ENCODE measurements around the gene WNT6.

WNT6 gene

DNA sequence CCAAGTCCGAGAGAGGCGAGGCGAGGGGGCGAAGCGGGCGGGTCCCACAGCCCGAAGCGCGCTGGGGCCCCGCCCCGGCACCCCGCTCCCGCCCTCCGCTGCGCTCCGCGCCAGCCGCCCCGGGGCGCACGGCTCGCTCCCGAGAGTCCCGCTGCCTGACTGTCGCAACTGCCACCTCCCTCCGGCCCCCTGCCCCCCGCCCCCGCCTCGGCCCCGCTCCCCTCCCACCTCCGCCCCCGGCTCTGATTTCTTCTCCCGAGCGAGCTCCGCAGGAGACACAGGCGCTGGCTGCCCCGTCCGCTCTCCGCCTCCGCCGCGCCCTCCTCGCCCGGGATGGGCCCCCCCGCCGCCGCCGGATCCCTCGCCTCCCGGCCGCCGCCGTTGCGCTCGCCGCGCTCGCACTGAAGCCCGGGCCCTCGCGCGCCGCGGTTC is at the start of gene WNT6:
Gene WNT6, plus strand, starts transcription at position 250 of the 432 bp plus-strand sequence. CDS start 233 bp downstream, outside the sequence.
- DNase-seq (ENCODE audit: low spot score) = peak; percentile 65

GRCh38 chr2:218810256-218810655 is 49.3 kb upstream of the WNT6 start:
- DNase-seq (ENCODE audit: low spot score) = no peak

GRCh38 chr2:218811382-218811781 is 48.2 kb upstream of the WNT6 start:
- no peak for DNase-seq (ENCODE audit: low spot score)

- DNase-seq (ENCODE audit: low spot score) = no peak
These were observed 47.3 kb upstream of the WNT6 start for GRCh38 chr2:218812096-218812815.

GRCh38 chr2:218812861-218813260 is 46.7 kb upstream of the WNT6 start:
- DNase-seq (ENCODE audit: low spot score) = no peak

DNA sequence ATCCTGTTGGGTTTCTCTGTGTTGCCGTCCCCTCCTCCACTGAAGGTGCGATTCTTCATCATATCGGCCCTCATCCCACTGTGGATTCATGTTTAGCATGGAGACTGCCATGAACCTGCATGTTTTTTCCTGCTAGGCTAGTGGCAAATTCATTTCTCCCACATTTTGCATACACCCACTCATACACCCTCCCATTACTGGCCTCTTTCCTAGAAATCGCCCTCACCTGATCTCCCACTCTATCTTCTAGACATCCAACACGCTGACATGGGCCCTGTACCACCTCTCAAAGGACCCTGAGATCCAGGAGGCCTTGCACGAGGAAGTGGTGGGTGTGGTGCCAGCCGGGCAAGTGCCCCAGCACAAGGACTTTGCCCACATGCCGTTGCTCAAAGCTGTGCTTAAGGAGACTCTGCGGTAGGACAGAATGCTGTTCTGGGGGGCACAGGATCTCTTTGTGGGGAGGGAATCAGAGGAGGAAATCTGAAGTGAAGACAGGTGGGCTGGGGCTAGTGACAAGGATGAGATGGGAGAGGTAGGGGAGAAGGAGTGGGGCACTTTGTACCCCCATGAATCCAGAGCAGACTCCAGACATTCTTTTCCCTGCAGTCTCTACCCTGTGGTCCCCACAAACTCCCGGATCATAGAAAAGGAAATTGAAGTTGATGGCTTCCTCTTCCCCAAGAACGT is 45.7 kb upstream of the WNT6 start:
- no peak for DNase-seq (ENCODE audit: low spot score)

GRCh38 chr2:218814540-218815243 is 44.9 kb upstream of the WNT6 start:
- no peak for DNase-seq (ENCODE audit: low spot score)

- DNase-seq (ENCODE audit: low spot score) = no peak
These were observed 44.4 kb upstream of the WNT6 start for GRCh38 chr2:218815244-218815637.

DNA sequence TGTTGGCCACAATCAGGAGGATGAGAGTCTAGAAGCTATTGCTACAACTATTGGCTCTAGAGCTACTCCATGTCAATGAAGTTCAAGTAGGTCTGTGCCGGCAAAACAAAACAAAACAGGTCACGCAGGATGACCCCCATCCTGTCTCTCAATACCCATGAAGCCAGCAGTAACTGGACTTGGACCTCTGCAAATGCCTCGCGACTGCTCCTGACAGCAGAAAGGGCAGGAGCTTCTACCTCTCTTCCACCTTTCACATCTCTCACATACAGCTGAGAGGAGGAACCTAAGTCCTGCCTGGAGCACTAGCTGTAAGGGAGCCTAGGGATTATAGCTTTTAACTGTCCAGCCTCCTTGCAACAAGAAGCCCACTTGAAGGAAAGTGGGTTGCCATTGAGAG is 44.0 kb upstream of the WNT6 start:
- DNase-seq (ENCODE audit: low spot score) = no peak

DNA sequence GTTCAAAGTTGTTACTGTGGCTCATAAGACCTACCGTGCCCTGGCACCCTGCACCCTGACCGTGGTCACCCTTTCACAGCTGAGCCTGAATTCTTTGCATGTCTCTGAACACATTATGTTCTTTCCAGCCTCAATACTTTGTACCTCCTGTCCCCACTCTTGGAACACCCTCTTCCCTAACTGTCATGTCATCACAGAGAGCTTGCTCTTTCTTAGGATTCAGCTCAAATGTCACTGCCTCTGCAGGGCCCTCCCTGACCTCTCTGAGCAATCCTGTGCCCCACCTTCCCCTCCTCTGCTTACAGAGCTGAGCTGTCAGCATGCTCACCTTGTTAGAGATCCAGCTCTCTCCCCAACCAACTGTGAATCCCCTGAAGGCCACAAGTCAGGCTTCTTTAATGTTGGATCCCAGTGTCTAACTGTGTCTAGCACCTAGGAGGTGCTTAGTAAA is 43.0 kb upstream of the WNT6 start:
- DNase-seq (ENCODE audit: low spot score) = no peak

DNA sequence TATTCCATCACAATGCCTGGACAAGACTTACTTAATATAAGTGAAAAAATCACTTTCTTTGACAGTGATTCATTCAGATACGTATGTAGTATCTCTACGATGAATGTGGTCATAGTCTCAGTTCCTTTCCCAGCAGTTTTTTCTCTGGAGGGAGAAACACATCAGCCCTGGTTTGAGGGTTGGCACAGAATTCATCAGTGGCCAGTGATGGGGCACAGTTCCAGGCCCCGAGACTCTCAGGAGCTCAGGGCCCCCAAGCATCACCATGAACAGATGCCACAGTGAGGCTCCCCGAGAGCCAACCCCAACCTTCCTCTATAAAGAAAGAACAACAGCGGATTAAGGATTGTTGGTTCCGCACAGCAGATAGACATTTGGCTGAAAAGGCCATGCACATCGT is 40.5 kb upstream of the WNT6 start:
- no peak for DNase-seq (ENCODE audit: low spot score)

- DNase-seq (ENCODE audit: low spot score) = no peak
These were observed 38.7 kb upstream of the WNT6 start for GRCh38 chr2:218820746-218821369.

GRCh38 chr2:218821605-218822211 is 37.9 kb upstream of the WNT6 start:
- DNase-seq (ENCODE audit: low spot score) = no peak

- no peak for DNase-seq (ENCODE audit: low spot score)
These were observed 37.0 kb upstream of the WNT6 start for GRCh38 chr2:218822622-218823021.

DNA sequence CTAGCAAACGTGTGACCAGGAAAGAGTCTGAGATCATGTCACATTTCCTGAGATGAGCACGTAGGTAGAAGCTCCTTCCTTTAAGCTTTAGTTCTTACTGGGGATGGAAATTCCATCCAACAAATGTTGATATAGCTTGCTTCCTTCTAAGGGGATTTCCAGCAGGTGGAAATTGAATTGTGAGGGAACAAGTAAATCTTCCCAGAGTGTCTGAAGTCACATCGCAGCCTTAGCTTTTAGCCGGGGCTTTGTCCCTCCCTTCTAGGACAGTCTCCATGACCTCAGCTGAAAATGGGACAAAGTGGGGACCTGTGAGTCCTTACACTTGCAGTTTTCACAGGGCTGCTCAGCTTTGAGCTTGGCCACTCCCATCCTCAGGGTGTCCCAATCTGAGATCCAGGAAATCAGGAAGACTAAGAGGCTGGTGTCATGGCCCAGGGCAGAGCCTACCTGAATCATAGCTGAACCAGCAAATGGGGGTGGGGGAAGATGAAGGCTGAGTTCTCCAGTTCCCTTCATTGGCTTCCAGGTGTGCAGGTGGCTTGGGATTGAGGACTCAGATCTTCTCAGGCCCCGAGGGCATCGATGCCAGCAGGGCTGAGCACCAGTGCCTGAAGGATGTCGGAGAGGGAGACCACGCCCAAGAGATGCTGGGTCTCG is 36.3 kb upstream of the WNT6 start:
- no peak for DNase-seq (ENCODE audit: low spot score)

GRCh38 chr2:218824004-218824403 is 35.6 kb upstream of the WNT6 start:
- no peak for DNase-seq (ENCODE audit: low spot score)

DNA sequence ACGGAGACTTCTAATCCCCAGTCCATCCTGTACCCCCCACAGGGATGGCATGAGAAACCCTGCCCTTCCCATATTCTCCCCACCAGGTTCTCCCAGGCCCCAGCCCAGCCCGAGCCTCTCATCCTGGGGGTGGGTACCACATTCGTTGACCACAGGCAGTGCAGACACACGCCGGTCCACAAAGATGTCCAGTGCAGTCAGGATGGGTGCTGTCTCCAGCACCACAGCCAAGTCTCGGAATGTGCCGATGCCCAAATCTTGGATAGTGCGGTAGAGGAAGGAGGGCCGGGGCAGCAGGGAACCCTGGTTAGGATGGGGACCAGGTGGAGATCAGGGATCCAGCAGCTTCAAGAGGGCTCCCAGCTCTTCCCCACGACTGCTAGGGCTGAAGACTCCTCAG is 32.8 kb upstream of the WNT6 start:
- DNase-seq (ENCODE audit: low spot score) = no peak

DNA sequence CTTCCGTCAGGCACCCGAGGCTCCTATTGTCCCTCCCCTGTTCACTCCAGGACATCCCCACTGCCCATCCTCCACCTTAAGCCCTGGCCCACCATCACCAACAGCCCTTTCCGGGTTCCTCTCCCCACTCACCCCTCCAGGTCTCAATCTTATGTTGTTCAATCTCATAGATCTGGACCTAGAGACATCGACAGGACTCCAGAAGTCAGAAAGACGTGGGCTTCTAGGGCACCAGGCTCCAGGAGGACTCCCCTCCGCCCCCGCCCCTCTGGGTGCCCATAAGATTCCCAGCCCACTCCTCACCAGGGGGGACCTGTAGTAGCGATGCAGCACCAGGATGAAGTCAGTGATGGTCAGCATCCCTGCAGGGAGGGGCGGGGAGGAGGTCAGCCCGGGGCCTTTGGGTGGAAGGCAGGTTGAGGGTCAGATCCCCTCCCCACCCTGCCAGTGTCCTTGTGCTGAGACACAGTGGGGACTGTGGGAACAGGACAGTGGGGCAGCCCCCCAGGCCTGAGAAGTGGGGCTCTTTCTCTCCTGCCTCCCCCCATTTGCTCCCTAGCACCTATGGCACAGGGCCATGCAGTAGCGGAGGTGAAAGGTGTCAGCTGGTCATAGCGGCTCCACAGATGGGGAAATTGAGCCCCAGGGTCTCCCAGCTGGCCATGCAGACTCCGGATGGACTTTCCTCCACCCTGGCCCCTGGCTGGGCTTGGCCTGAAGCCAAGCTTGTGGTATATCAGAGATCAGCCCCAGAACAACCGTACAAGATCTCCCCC is 31.7 kb upstream of the WNT6 start:
- no peak for DNase-seq (ENCODE audit: low spot score)

GRCh38 chr2:218828477-218828778 is 31.2 kb upstream of the WNT6 start:
- no peak for DNase-seq (ENCODE audit: low spot score)

DNA sequence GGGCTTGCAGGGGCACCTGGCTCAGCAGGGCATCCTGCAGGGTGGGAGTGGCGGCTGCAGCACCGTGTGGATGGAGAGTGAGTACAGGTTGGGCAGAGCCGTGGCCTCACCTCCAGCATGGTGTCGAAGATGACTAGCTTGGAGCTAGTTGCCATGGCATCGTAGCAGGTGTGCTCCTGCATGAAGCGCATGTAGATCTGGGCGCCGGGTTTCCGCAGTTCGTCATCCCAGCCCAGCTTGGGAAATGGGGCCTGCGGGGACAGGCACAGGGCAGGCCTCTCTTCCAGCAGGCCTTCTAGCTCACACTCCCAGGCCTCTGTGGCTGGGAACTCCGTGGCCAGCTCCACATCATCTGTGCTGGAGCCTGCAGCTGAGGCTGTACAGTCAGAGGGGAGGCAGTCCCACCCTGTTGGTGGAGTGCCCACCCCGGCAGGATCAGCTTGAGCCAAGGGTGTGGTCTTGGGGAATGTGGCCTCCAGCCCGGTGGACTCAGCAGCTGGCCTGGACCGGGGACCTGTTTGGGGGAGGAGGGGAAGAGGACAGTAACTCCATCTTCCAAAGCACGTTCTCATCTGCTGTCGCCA is 29.6 kb upstream of the WNT6 start:
- DNase-seq (ENCODE audit: low spot score) = no peak
